Measurements from ENCODE around the gene MTHFSD. TPM values are rescaled to one million over a fixed set of nuclear protein-coding genes. Genes with fewer than 3 reads are reported as not detected.

The MTHFSD gene
- total RNA-seq, 1 experiment from 2014 or later = 11.9 TPM

DNA sequence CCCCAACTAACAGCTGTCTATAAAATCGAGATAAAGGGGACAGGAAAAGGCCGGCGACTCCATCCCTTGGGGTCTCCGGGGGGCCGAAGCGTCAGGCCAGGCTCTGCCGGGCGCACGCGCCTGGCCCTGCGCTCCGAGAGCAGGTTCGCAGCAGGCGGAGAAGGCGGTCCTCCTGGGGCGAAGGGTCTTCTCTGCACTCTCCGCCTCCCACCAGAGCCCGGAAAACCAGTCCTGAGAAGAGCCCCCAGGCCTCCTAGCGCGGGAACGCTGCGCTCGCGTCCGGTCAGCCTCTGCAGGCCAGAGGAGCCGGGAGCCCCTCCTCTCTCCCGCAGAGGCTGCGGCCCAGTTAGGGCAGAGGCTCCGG lies 39.6 kb downstream of the MTHFSD start:
- Histone ChIP-seq H3K27me3 (ENCODE audit: low read length) (peaks cover 52% of the 10 kb centered on the region), H3K36me3 (ENCODE audit: low read depth, low read length) (no peaks in the 10 kb centered on the region), H3K4me1 (ENCODE audit: insufficient read depth, low read length) (0 out of 2 replicates have a peak, but pooled peaks cover 3% of the 10 kb centered on the region), H3K4me2 (ENCODE audit: low read length) (no peak overlapping the region), H3K9ac (ENCODE audit: low read length) (no peak overlapping the region), H3K79me2 (ENCODE audit: low read length) (no peaks in the 10 kb centered on the region), H4K20me1 (ENCODE audit: low read length) (no peaks in the 10 kb centered on the region), H2AFZ (ENCODE audit: low read length) (no peak overlapping the region), H3F3A (ENCODE audit: low read length, unreplicated experiment) (no peaks in the 10 kb centered on the region), H3K9me2 (replicated peaks; ENCODE audit: low read length) (no peaks in the 10 kb centered on the region), H3K27ac (ENCODE audit: low read length) (no peak overlapping the region), H3K9me3 (ENCODE audit: low read length) (no peaks in the 10 kb centered on the region), H3K4me3 (ENCODE audit: low read length) (no peak overlapping the region)
- ChIA-PET POLR2A (ENCODE audit: unreplicated experiment) (no interaction called here), CTCF (no interaction called here)
- no peak for DNase-seq
- BruUV-seq (replicated peaks) = no TSS peak
- intact Hi-C loops (cut with micrococcal nuclease) = no loop called here
- no peak for ATAC-seq
- TF ChIP-seq, protein P1, sequence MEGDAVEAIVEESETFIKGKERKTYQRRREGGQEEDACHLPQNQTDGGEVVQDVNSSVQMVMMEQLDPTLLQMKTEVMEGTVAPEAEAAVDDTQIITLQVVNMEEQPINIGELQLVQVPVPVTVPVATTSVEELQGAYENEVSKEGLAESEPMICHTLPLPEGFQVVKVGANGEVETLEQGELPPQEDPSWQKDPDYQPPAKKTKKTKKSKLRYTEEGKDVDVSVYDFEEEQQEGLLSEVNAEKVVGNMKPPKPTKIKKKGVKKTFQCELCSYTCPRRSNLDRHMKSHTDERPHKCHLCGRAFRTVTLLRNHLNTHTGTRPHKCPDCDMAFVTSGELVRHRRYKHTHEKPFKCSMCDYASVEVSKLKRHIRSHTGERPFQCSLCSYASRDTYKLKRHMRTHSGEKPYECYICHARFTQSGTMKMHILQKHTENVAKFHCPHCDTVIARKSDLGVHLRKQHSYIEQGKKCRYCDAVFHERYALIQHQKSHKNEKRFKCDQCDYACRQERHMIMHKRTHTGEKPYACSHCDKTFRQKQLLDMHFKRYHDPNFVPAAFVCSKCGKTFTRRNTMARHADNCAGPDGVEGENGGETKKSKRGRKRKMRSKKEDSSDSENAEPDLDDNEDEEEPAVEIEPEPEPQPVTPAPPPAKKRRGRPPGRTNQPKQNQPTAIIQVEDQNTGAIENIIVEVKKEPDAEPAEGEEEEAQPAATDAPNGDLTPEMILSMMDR (conservative IDR thresholded peaks at IDR 0.05; ENCODE audit: low read depth, low read length) = no peak
- no peak; the same call in 1 of the 2 replicates for TF ChIP-seq EZH2phosphoT487 (IDR thresholded peaks at IDR 0.05; ENCODE audit: borderline replicate concordance, low read length)
- TF ChIP-seq EZH2 (IDR thresholded peaks at IDR 0.05; ENCODE audit: low read length, unreplicated experiment) = no peak

- H3K79me2 ChIP-seq (ENCODE audit: low read length) = no peaks in the 10 kb centered on the region
- ChIA-PET POLR2A (ENCODE audit: unreplicated experiment) (no interaction called here), CTCF (no interaction called here)
- no peak overlapping the region for H3K4me2 ChIP-seq (ENCODE audit: low read length)
- no peak for DNase-seq
- no peaks in the 10 kb centered on the region for H3K9me3 ChIP-seq (ENCODE audit: low read length)
- TF ChIP-seq, protein P1 (conservative IDR thresholded peaks at IDR 0.05; ENCODE audit: low read depth, low read length) = no peak
- TF ChIP-seq EZH2phosphoT487 (IDR thresholded peaks at IDR 0.05; ENCODE audit: borderline replicate concordance, low read length) (no peak), EZH2 (IDR thresholded peaks at IDR 0.05; ENCODE audit: low read length, unreplicated experiment) (no peak)
- H3K27me3 ChIP-seq (ENCODE audit: low read length) = peaks cover 56% of the 10 kb centered on the region
- no peak for ATAC-seq
- H3K9me2 ChIP-seq (replicated peaks; ENCODE audit: low read length) = no peaks in the 10 kb centered on the region
- no peak overlapping the region for H2AFZ ChIP-seq (ENCODE audit: low read length)
- no TSS peak for BruUV-seq (replicated peaks)
- no peaks in the 10 kb centered on the region for H3K36me3 ChIP-seq (ENCODE audit: low read depth, low read length)
- H3K27ac ChIP-seq (ENCODE audit: low read length) = no peak overlapping the region
- H4K20me1 ChIP-seq (ENCODE audit: low read length) = no peaks in the 10 kb centered on the region
- H3K4me3 ChIP-seq (ENCODE audit: low read length) = no peak overlapping the region
- no peaks in the 10 kb centered on the region for H3K4me1 ChIP-seq (ENCODE audit: insufficient read depth, low read length)
- intact Hi-C loops (cut with micrococcal nuclease) = no loop called here
- no peak overlapping the region for H3K9ac ChIP-seq (ENCODE audit: low read length)
- H3F3A ChIP-seq (ENCODE audit: low read length, unreplicated experiment) = no peaks in the 10 kb centered on the region
Measured at GRCh38 chr16:86514481-86515376, 40.3 kb downstream of the MTHFSD start.
